ENCODE measurements around the gene CUL4A.

The CUL4A gene

DNA sequence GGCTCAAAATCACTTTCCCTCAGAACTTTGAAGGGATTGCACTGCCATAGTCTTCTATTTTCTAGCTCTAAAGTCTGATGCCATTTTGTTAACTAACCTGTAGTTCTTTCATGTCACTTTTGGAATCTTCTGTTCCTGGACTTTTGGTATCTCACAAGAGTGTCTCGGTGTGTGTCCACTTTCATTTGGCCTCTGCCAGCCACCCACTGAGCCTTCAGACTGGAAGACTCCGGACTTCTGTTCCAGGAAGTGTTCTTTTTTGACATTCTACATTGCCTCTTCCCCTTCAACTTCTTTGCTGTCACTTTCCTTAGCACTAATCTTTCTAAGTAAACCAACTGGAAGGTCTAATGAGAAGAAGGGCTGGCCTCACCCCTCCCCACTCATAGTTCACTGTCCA lies 62.6 kb downstream of the CUL4A start:
- Histone ChIP-seq H3K9me2 (replicated peaks; ENCODE audit: control insufficient read depth, low read length) (no peaks in the 10 kb centered on the region), H3K4me3 (ENCODE audit: low read length) (no peak overlapping the region), H3K79me2 (ENCODE audit: control insufficient read depth, low read length) (no peaks in the 10 kb centered on the region), H3K36me3 (ENCODE audit: control insufficient read depth, low read length) (no peaks in the 10 kb centered on the region), H3K27ac (ENCODE audit: low read depth, low read length) (no peak overlapping the region), H3K4me2 (ENCODE audit: low read length) (no peak overlapping the region), H3K9me3 (ENCODE audit: control insufficient read depth, insufficient read depth, low read length) (no peaks in the 10 kb centered on the region), H3K27me3 (ENCODE audit: control insufficient read depth, low read length) (no peaks in the 10 kb centered on the region), H4K20me1 (ENCODE audit: control insufficient read depth, insufficient read depth, low read depth, low read length) (no peaks in the 10 kb centered on the region), H3K4me1 (ENCODE audit: control insufficient read depth, low read length) (peaks cover 5% of the 10 kb centered on the region), H3F3A (ENCODE audit: control insufficient read depth, insufficient read depth) (no peaks in the 10 kb centered on the region)
- TF ChIP-seq, protein P1, sequence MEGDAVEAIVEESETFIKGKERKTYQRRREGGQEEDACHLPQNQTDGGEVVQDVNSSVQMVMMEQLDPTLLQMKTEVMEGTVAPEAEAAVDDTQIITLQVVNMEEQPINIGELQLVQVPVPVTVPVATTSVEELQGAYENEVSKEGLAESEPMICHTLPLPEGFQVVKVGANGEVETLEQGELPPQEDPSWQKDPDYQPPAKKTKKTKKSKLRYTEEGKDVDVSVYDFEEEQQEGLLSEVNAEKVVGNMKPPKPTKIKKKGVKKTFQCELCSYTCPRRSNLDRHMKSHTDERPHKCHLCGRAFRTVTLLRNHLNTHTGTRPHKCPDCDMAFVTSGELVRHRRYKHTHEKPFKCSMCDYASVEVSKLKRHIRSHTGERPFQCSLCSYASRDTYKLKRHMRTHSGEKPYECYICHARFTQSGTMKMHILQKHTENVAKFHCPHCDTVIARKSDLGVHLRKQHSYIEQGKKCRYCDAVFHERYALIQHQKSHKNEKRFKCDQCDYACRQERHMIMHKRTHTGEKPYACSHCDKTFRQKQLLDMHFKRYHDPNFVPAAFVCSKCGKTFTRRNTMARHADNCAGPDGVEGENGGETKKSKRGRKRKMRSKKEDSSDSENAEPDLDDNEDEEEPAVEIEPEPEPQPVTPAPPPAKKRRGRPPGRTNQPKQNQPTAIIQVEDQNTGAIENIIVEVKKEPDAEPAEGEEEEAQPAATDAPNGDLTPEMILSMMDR (IDR thresholded peaks at IDR 0.05; ENCODE audit: low read depth, low read length, poor library complexity, severe bottlenecking): no peak
- TF ChIP-seq EZH2phosphoT487 (IDR thresholded peaks at IDR 0.05; ENCODE audit: borderline replicate concordance, low read length): no peak

- H3K27ac ChIP-seq (ENCODE audit: low read depth, low read length): no peak overlapping the region
- H3K4me2 ChIP-seq (ENCODE audit: low read length): no peak overlapping the region
- no peaks in the 10 kb centered on the region for H3K27me3 ChIP-seq (ENCODE audit: control insufficient read depth, low read length)
- no peaks in the 10 kb centered on the region for H3K36me3 ChIP-seq (ENCODE audit: control insufficient read depth, low read length)
- H3K9me2 ChIP-seq (replicated peaks; ENCODE audit: control insufficient read depth, low read length): no peaks in the 10 kb centered on the region
- H3K79me2 ChIP-seq (ENCODE audit: control insufficient read depth, low read length): no peaks in the 10 kb centered on the region
- no peaks in the 10 kb centered on the region for H3K9me3 ChIP-seq (ENCODE audit: control insufficient read depth, insufficient read depth, low read length)
- no peaks in the 10 kb centered on the region for H3F3A ChIP-seq (ENCODE audit: control insufficient read depth, insufficient read depth)
- no peak overlapping the region for H3K4me3 ChIP-seq (ENCODE audit: low read length)
- peaks cover 5% of the 10 kb centered on the region for H3K4me1 ChIP-seq (ENCODE audit: control insufficient read depth, low read length)
- no peaks in the 10 kb centered on the region for H4K20me1 ChIP-seq (ENCODE audit: control insufficient read depth, insufficient read depth, low read depth, low read length)
- no peak for TF ChIP-seq EZH2phosphoT487 (IDR thresholded peaks at IDR 0.05; ENCODE audit: borderline replicate concordance, low read length)
- TF ChIP-seq, protein P1 (IDR thresholded peaks at IDR 0.05; ENCODE audit: low read depth, low read length, poor library complexity, severe bottlenecking): no peak
These were observed 63.3 kb downstream of the CUL4A start for GRCh38 chr13:113272701-113273181.

DNA sequence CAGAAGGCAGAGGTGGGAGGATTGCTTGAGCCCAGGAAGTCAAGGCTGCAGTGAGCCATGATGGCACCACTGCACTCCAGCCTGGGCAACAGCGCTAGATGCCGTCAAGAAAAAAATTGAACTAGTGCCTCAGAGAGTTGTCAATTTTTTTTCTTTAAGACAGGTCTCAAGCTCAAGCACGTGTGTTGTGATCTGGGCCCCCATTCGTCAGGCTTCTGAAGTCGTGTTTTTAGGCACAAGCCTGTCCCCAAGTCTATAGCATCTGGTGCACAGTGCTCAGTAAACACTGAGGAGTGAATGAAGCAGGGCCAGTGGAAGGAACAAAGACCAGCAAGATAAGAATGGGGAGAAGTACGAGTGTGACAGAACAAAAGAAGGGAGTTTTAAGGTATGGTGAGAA lies 63.9 kb downstream of the CUL4A start:
- Histone ChIP-seq H3K79me2 (ENCODE audit: control insufficient read depth, low read length) (no peaks in the 10 kb centered on the region), H3K9me2 (replicated peaks; ENCODE audit: control insufficient read depth, low read length) (no peaks in the 10 kb centered on the region), H3K27ac (ENCODE audit: low read depth, low read length) (no peak overlapping the region), H3F3A (ENCODE audit: control insufficient read depth, insufficient read depth) (no peaks in the 10 kb centered on the region), H3K4me2 (ENCODE audit: low read length) (no peak overlapping the region), H4K20me1 (ENCODE audit: control insufficient read depth, insufficient read depth, low read depth, low read length) (no peaks in the 10 kb centered on the region), H3K36me3 (ENCODE audit: control insufficient read depth, low read length) (no peaks in the 10 kb centered on the region), H3K4me1 (ENCODE audit: control insufficient read depth, low read length) (peaks cover 5% of the 10 kb centered on the region), H3K27me3 (ENCODE audit: control insufficient read depth, low read length) (no peaks in the 10 kb centered on the region), H3K4me3 (ENCODE audit: low read length) (no peak overlapping the region), H3K9me3 (ENCODE audit: control insufficient read depth, insufficient read depth, low read length) (no peaks in the 10 kb centered on the region)
- TF ChIP-seq, protein P1 (IDR thresholded peaks at IDR 0.05; ENCODE audit: low read depth, low read length, poor library complexity, severe bottlenecking): no peak
- no peak for TF ChIP-seq EZH2phosphoT487 (IDR thresholded peaks at IDR 0.05; ENCODE audit: borderline replicate concordance, low read length)
